DOHH2 (cell line): ENCODE measurements around the gene CLPTM1L.

Experiments used
- H3F3A ChIP-seq: fragments of 200-600 bp; sonication (generic), shearing (Covaris generic); 2 replicates; pipeline ENCODE4 v1.6.0; 2016; ENCODE audit warnings: antibody characterized with exemption, mild to moderate bottlenecking; ENCODE audit not compliant: control insufficient read depth, insufficient read depth
- H3K27ac ChIP-seq: fragments of 200-600 bp; sonication (generic); 2 replicates; pipeline ENCODE4 v1.5.1; 2014; ENCODE audit warnings: low read depth, mild to moderate bottlenecking, low read length, moderate library complexity
- H3K27me3 ChIP-seq: fragments of 200-600 bp; sonication (generic); 2 replicates; pipeline ENCODE4 v1.6.1; 2014; ENCODE audit warnings: mild to moderate bottlenecking, low read length, mixed read lengths; ENCODE audit not compliant: control insufficient read depth
- H3K36me3 ChIP-seq: fragments of 200-600 bp; sonication (generic); 2 replicates; pipeline ENCODE4 v1.6.1; 2014; ENCODE audit warnings: mild to moderate bottlenecking, low read length, moderate library complexity, mixed read lengths; ENCODE audit not compliant: control insufficient read depth
- H3K4me1 ChIP-seq: fragments of 200-600 bp; sonication (generic); 2 replicates; pipeline ENCODE4 v1.6.1; 2014; ENCODE audit warnings: mild to moderate bottlenecking, low read length, mixed read lengths; ENCODE audit not compliant: control insufficient read depth
- H3K4me2 ChIP-seq: fragments of 200-600 bp; sonication (generic); 2 replicates; pipeline ENCODE4 v1.6.0; 2014; ENCODE audit warnings: mild to moderate bottlenecking, low read length, moderate library complexity
- H3K4me3 ChIP-seq: fragments of 200-600 bp; sonication (generic); 2 replicates; pipeline ENCODE4 v1.5.1; 2014; ENCODE audit warnings: mild to moderate bottlenecking, low read length, mixed read lengths
- H3K79me2 ChIP-seq: fragments of 200-600 bp; sonication (generic); 2 replicates; pipeline ENCODE4 v1.6.1; 2014; ENCODE audit warnings: mild to moderate bottlenecking, low read length, mixed read lengths; ENCODE audit not compliant: control insufficient read depth
- H3K9me2 ChIP-seq: fragments of 200-600 bp; sonication (generic); replicated peaks from 2 replicates; pipeline ENCODE4 v1.6.1; 2014; ENCODE audit warnings: mild to moderate bottlenecking, low read length, mixed read lengths; ENCODE audit not compliant: control insufficient read depth
- H3K9me3 ChIP-seq: fragments of 200-600 bp; sonication (generic); 2 replicates; pipeline ENCODE4 v1.6.1; 2014; ENCODE audit warnings: antibody characterized with exemption, low read length, mixed read lengths; ENCODE audit not compliant: control insufficient read depth, insufficient read depth
- H4K20me1 ChIP-seq: fragments of 200-600 bp; sonication (generic); 2 replicates; pipeline ENCODE4 v1.6.0; 2014; ENCODE audit warnings: low read depth, mild to moderate bottlenecking, antibody characterized with exemption, low read length, moderate library complexity; ENCODE audit not compliant: control insufficient read depth, insufficient read depth
- CTCF ChIP-seq: fragments of 200-600 bp; sonication (generic); IDR thresholded peaks from one replicate; pipeline ENCODE4 v1.5.1; 2014; ENCODE audit warnings: antibody characterized with exemption, mild to moderate bottlenecking, low read depth, low read length; ENCODE audit not compliant: poor library complexity, severe bottlenecking
- EZH2phosphoT487 ChIP-seq: fragments of 200-600 bp; sonication (generic); IDR thresholded peaks from 2 replicates; pipeline ENCODE4 v1.6.1; 2017; ENCODE audit warnings: borderline replicate concordance, mild to moderate bottlenecking, antibody characterized with exemption, low read length, moderate library complexity, mixed read lengths

CLPTM1L gene

GRCh38 chr5:1392261-1392660, 47.4 kb upstream of the CLPTM1L start:
- Histone ChIP-seq H3K4me2 (no peak overlapping the region), H3K9me2 (no peaks in the 10 kb centered on the region), H3K9me3 (no peaks in the 10 kb centered on the region), H3K4me1 (no peaks in the 10 kb centered on the region), H3K36me3 (no peaks in the 10 kb centered on the region), H3K27me3 (peaks cover 3% of the 10 kb centered on the region; the same call in 1 of the 2 replicates), H3K79me2 (no peaks in the 10 kb centered on the region), H4K20me1 (no peaks in the 10 kb centered on the region), H3F3A (no peaks in the 10 kb centered on the region), H3K27ac (no peak overlapping the region), H3K4me3 (no peak overlapping the region)
- no peak for TF ChIP-seq EZH2phosphoT487
- no peak for TF ChIP-seq CTCF

- Histone ChIP-seq H3F3A (no peaks in the 10 kb centered on the region), H3K4me2 (no peak overlapping the region), H3K4me3 (no peak overlapping the region), H3K9me3 (no peaks in the 10 kb centered on the region), H3K36me3 (no peaks in the 10 kb centered on the region), H3K27ac (no peak overlapping the region), H3K27me3 (no peaks in the 10 kb centered on the region; the same call in 1 of the 2 replicates), H3K4me1 (peaks cover 4% of the 10 kb centered on the region), H3K79me2 (no peaks in the 10 kb centered on the region), H4K20me1 (no peaks in the 10 kb centered on the region), H3K9me2 (no peaks in the 10 kb centered on the region)
- TF ChIP-seq EZH2phosphoT487, result no peak
- TF ChIP-seq CTCF, result no peak
These were observed 46.8 kb upstream of the CLPTM1L start for GRCh38 chr5:1391691-1392090.

- Histone ChIP-seq H3K36me3 (no peaks in the 10 kb centered on the region), H3K79me2 (no peaks in the 10 kb centered on the region), H3F3A (no peaks in the 10 kb centered on the region), H3K4me1 (peaks cover 8% of the 10 kb centered on the region), H3K4me3 (no peak overlapping the region), H3K27me3 (no peaks in the 10 kb centered on the region; the same call in 1 of the 2 replicates), H3K9me3 (no peaks in the 10 kb centered on the region), H3K27ac (no peak overlapping the region), H4K20me1 (no peaks in the 10 kb centered on the region), H3K4me2 (no peak overlapping the region), H3K9me2 (no peaks in the 10 kb centered on the region)
- TF ChIP-seq CTCF, result no peak
- no peak for TF ChIP-seq EZH2phosphoT487
These were observed 46.1 kb upstream of the CLPTM1L start for GRCh38 chr5:1390861-1391600.
